Bronchial epithelial cell (primary cell): ENCODE results near the gene ZNF837. TPM values are rescaled to one million over a fixed set of nuclear protein-coding genes. Genes with fewer than 3 reads are reported as not detected.
A peak's percentile ranks its signal among the peaks of the same experiment; 100 is the strongest.
"Not testable (repeated sequence)": the region's sequence is repeated elsewhere in the genome, so short reads cannot be mapped to it uniquely, and the experiment has no call there.

Experiments
- DNase-seq: peaks from one replicate; pipeline ENCODE4 v3.0.0-alpha.2; 2010; ENCODE audit warnings: low read depth
- FAIRE-seq: peaks from 2 replicates; lab custom pipeline; 2011; peaks lifted over from hg19 to GRCh38; lab: Jason Lieb, UNC
- H3K27me3 ChIP-seq: 2 replicates; pipeline ENCODE4 v1.5.1; 2011; ENCODE audit warnings: low read length; ENCODE audit not compliant: control insufficient read depth, insufficient read depth
- H3K36me3 ChIP-seq: 2 replicates; pipeline ENCODE4 v1.5.1; 2011; ENCODE audit warnings: low read length; ENCODE audit not compliant: control insufficient read depth, insufficient read depth
- H3K4me3 ChIP-seq: 2 replicates; pipeline ENCODE4 v1.5.1; 2011; ENCODE audit warnings: mild to moderate bottlenecking, low read depth, low read length, control low read depth
- CTCF ChIP-seq: IDR thresholded peaks from 2 replicates; pipeline ENCODE4 v1.5.1; 2011; ENCODE audit warnings: mild to moderate bottlenecking, moderate library complexity, low read length, control low read depth, inconsistent platforms; ENCODE audit not compliant: insufficient read depth, severe bottlenecking
- total RNA-seq: library from RNA; depleted of rRNA; stranded (reverse); fragments of >200 nt; gene quantifications from 2 replicates; pipeline ENCODE4 v1.2.1, GENCODE V29; 2014

Gene ZNF837
- total RNA-seq, 1 donor from 2014 or later: 2.4 TPM

- FAIRE-seq (no peak), DNase-seq (no peak)
- Histone ChIP-seq H3K36me3 (no peaks in the 10 kb centered on the region), H3K4me3 (peak overlapping the region; percentile 51), H3K27me3 (no peaks in the 10 kb centered on the region)
- no peak for TF ChIP-seq CTCF
Observed at GRCh38 chr19:58380037-58380661, 681 bp downstream of the ZNF837 start.

GRCh38 chr19:58379246-58379645, 1.6 kb downstream of the ZNF837 start:
- FAIRE-seq: no peak

GRCh38 chr19:58376724-58377123, 4.1 kb downstream of the ZNF837 start:
- FAIRE-seq, H3K4me3 ChIP-seq, H3K27me3 ChIP-seq, H3K36me3 ChIP-seq: not testable (repeated sequence)
- DNase-seq: peak; percentile 20

More at GRCh38 chr19:58379246-58379645, 1.6 kb downstream of the ZNF837 start:
- no peak for TF ChIP-seq CTCF
- no peaks in the 10 kb centered on the region for H3K36me3 ChIP-seq
- DNase-seq: no peak
- no peak overlapping the region for H3K4me3 ChIP-seq
- H3K27me3 ChIP-seq: no peaks in the 10 kb centered on the region

GRCh38 chr19:58374200-58374599, 6.6 kb downstream of the ZNF837 start:
- TF ChIP-seq CTCF: no peak
- DNase-seq: peak; percentile 39
- FAIRE-seq: no peak
- H3K4me3 ChIP-seq: no peak overlapping the region
- no peaks in the 10 kb centered on the region for H3K27me3 ChIP-seq
- no peaks in the 10 kb centered on the region for H3K36me3 ChIP-seq

GRCh38 chr19:58372311-58373133, 8.3 kb downstream of the ZNF837 start:
- TF ChIP-seq CTCF: no peak
- Histone ChIP-seq H3K36me3 (no peaks in the 10 kb centered on the region), H3K4me3 (no peak overlapping the region), H3K27me3 (no peaks in the 10 kb centered on the region)
- FAIRE-seq: peak; percentile 13
- DNase-seq: no peak

- no peaks in the 10 kb centered on the region for H3K27me3 ChIP-seq
- no peak for TF ChIP-seq CTCF
- FAIRE-seq (no peak), DNase-seq (no peak)
- H3K4me3 ChIP-seq: no peak overlapping the region
- no peaks in the 10 kb centered on the region for H3K36me3 ChIP-seq
Observed at GRCh38 chr19:58368561-58369360, 12.1 kb downstream of the ZNF837 start.
